Central memory CD4-positive, alpha-beta T cell (primary cell): Measurements from ENCODE around the gene TFPI.
"Not testable (repeated sequence)": the region's sequence is repeated elsewhere in the genome, so short reads cannot be mapped to it uniquely, and the experiment has no call there.

Experiments
- DNase-seq: peaks from one replicate; pipeline ENCODE4 v3.0.0; 2022

The TFPI gene

DNA sequence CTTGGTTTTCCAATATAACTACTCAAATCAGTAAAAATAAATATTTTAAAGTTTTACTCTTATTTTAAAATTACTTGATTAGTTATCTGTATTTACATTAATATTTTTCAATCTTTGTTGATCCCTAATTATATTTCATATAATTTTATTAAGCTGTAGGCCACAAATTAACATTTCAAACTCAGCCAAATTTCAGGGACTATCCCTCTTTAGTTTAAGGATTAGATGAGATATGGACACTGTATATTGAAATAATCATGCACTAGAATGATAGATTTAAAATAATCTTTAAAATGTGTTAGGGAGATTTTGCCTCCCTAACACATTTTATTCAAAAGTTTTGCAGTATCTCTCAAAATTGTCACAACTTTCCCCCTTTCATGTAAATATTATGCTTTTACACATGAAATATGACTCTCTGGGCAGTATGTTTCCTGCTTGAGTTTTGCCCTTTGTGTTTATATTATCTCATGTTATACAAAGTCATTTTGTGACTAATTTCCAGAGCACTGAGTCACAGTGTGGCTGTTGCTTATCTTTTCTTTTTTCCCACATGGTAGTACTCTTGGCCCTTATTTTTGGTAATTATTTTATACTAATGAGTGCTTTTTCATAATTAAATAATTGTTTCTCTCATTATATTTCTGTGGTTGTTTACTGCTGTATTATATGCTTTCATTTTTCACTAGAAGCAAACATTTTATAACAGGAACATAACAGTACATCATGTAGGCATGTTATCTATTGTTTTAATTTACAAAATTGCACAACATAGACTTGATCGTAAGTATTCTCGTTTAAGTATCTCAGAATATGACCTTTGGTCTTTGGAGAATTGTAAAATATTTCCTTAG, 1.2 kb downstream of the TFPI start:
- no peak for DNase-seq

DNA sequence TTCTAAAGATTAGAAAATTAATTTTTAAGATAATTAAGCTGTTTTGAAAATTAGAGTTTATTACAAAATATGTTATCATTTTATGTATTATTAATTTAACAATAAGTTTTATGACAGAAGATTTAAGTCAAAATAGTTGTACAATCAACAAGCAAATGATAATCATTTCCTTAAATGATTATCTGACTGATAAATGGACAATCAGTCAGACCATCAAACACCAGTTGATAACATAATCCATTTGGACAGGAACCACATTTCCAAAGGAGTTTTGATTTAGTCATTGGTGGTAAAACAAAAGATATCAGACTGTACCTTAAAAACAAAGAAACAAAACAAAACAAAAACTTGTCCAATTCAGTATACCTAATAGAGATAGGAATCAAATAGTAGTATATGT, 1.9 kb downstream of the TFPI start:
- no peak for DNase-seq

DNA sequence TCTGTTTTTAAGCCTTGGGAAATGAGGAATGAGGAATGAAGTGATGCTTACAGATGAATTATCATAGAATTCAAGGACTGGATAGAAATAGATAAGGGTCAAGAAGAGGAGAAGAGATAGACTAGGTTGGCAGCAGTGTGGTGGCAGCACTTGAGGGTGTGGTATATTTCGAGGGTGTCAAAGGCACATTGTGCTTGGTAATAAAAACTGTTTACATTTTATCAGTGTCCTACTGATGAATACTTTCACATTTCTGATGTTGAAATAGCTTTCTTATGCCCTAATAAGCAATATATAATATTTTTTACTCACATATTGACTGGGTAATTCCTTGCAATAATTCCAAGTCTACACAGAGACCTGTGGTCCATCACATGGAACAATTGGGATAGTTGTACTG, 3.4 kb downstream of the TFPI start:
- DNase-seq: no peak

DNA sequence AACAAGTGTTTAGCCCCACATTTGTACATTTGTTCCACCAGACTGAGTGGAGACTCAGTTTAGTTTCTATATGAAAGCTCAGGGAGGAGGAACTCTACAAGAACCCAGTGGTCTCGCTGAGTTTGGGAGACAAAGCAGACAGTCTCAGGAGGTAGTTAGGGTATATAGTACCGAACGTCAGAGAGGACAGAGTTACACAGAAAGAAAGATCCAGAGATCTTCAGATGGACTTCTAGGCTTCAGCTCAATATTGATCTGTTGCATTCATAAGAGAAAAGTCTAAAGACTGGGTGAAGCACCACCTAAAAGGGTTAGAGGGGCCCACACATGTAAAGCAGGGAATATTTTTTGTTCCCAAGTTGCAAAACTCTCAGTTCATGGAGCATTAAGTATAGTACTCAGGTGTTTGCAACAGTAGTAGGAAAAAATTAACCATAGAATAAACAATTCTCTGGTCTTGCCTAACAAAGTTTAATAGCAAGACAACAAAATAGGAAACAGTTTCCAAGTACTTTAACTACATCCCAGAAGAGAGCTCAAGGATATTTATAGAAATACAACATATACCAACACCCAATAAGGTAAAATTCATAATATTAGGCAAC, 4.2 kb downstream of the TFPI start:
- DNase-seq: no peak

DNA sequence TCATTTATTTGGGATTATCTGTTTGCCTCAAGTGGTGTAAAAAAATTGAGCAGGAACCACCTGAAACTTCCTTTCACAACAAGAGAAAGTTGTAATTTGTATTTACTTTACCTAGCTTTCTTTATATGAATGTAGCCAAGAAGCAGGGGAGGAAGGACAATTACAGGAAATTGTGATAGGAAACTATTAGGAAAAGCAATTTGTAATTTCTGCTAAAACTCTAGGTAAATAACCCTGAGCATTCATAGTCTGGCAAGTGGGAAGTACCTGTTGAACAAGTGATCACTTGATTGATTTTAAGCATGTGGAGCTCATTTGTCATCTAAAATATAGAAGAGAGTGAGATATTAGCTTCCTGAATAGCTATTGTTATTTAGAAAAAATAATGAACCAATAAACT, 5.0 kb downstream of the TFPI start:
- no peak for DNase-seq

DNA sequence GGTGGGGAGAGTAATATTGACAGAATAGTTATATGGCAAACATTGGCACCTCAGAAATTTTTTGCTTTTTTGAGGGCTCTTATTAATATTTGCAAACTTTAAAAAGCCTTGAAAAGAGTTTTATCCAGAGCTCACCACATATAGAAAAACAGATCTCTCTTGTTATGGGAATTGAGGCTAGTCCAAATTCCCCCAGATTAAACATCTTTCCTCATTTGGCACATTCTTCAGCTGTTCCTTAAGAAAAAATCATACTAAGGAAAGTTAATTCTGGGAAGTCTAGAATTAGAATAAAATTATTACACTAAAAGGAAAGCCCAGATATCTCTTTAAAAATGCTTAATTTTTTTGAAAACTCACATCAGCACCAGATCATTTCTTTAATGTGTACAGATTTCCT, 5.6 kb downstream of the TFPI start:
- DNase-seq: no peak

DNA sequence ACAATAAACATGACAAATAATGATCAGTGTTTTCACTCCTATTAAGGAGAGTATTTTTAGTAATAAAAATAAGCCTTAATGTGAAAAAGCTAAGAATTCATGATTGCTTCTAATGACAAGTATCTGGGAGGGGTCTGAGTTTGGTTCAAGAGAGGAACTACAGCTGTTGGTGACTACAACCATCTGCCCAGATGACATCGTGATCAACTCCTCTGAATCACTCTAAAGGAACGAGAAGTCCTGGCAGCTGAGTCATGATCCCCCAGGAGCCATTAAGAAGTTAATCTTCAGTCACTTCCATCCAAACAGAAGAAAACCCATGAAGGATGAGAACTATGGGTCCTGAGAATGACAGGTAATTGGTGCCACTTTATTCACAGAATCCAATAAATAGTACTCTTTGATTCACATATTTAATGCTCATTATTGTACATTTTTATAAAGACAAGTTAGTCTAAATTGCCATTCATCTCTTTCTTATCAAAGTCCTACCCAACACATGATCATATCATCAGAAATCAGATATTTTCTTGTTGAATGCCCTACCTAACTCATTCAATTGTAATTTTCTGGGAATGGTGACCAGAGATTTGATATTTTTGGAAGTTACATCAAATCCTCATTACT, 6.8 kb downstream of the TFPI start:
- DNase-seq: no peak

DNA sequence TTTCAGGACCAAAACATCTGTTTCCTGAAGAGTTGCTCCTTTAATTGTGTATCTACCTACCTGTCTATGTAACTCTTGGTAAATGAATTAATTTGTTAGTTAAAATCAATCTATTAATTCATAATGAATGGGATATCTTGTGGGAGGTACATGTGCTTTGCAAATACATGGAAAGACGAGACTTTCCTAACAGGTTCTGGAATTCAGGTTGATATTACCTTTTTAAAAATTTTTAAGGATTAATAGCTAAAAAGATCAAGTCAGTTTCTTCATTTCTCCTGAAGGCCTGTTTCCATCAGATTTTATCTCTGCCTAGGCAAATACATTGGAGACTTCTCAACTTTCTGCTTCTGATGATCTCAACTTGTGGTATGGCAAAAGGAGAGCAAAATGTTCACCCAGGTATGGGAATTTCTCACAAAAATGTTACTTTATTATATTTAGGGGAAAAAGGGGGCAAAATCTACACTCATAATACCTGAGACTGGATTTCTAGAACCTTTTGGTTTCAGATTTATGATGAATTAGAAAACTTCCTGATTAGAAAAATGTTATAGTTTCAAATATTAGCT, 7.4 kb downstream of the TFPI start:
- no peak for DNase-seq

DNA sequence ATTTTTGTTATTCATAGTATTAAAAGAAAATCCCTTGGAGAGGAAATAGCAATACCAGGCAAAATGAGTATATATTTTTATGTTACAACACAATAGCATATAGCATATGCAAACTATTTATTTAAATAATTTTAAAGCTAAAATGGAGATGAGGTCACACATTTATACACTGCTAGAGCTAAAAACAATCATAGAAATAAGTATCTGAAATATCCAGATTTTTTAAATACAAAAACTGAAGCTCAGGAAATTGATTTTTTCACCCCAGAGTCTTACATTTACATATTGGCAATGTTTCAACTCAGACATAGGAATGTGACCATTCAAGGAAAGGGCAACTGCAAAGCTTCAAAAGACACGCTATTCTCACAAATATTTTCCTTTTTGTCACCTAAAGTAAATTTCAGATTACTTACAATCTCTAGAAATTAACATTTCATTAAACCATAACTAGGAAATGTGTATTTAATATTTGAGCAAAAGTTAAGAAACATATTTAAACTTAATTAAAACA, 8.9 kb downstream of the TFPI start:
- DNase-seq: no peak

DNA sequence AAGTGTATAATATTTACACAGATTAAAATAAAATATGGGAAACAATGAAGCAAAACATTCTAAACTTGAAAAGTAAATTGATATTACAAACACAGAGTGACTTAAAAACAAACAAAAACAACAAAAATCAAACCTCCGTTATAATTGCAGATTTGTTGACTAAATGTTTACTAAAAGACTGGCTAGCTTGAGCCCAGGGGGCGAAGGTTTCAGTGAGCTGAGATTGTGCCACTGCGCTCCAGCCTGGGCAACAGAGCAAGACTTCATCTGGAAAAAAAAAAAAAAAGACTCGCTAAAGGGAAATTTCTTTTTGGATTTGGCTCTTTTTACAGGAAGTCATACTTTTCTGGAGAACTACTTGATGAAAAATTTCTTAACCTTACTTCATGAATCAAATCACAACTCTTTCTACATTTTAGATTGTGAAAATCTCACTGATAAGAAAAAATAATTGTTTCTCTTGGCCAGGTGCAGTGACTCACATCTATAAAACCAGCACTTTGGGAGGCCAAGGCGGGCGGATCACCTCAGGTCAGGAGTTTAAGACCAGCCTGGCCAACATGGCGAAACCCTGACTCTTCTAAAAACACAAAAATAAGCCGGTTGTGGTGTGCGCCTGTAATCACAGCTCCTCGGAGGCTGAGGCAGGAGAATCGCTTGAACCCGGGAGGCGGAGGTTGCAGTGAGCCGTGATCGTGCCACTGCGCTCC, 9.7 kb downstream of the TFPI start:
- no peak for DNase-seq

DNA sequence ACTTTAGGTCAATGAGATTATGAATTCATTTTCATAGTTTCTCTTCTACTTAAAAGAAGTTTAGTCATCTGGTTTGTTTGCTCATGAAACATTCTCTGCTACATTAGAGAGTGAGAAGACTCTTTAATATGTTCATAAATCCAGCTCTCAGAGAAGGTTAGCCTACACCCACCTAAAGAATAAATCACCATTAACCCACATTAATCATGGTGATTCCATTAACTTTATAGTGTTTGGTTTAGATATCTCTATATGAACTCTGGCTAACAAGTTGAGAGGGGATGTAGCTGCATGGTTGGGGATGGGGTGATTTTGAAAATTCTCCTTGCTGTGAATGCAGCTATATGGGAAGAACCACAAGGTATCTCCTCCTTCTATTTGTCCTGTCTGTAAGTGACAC, 10.7 kb downstream of the TFPI start:
- no peak for DNase-seq

DNA sequence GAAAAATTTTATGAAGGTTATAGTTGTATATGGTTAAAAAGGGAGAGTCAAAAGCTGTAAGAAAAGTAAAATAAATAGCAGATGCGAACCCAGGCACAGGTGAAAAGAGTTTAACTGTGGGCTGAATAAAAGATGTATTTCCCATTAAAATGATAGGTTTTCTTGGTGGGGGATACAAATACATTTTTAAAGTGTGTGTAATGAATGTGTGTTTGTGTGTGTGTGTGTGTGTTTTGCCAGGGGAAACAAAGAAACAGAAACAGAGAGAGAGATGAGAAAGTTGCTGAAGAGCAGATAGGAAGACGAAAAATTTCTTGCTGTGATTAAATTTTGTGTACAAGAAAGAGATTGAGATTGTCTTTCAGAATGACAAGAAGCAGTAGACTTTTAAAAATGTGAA, 12.1 kb downstream of the TFPI start:
- DNase-seq: no peak

DNA sequence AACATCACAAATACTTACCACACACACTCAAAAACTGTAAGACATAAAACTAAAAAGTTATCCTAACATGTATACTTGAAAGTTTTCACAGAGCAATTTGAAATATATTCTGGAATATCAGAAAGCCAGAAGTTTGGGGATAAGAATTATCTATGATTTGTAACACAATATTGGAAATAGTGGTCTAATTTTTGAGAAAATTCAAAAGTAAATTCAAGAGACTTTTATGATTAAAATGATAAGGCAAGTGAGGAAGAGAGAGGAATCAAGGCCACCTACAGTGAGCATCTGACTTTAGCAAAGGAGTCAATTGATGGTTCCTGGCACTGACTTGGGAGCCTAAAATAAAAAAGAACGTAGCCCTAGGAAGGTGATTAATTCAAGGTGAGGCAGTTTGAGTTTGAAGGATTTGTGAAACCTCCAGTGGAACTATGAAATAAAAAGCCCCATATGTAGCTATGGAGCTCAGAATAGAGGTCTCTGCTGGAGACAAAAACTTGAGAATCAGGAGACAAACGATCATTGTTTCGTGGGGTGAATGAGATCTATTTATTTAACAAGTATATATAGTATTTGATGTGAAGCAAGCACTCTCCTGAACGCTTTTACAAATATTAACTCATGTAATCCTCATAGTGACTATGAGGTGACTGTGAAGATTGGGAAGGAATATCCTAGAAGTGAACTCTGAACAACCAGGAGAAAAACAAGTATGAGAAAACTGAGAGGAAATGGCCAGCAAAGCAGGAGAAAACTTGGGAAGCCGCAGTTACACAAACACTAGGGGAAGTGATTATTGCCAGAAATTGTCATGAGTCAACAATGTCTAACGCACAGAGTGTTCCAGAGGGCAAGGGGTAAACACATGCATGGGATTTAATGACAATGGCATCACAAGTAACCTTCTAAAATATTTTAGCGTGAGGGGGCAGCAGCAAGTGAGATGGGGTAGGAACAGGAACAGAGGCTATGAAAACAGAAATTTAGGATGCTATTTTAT, 12.8 kb downstream of the TFPI start:
- no peak for DNase-seq

DNA sequence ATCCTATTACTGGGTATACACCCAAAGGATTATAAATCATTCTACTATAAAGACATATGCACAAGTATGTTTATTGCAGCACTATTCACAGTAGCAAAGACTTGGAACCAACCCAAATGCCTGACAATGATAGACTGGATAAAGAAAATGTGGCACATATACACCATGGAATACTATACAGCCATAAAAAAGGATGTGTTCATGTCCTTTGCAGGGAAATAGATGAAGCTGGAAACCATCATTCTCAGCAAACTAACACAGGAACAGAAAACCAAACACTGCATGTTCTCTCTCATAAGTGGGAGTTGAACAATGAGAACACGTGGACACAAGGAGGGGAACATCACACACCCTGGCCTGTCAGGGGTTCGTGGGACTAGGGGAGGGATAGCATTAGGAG, 16.0 kb downstream of the TFPI start:
- DNase-seq: not testable (repeated sequence)

DNA sequence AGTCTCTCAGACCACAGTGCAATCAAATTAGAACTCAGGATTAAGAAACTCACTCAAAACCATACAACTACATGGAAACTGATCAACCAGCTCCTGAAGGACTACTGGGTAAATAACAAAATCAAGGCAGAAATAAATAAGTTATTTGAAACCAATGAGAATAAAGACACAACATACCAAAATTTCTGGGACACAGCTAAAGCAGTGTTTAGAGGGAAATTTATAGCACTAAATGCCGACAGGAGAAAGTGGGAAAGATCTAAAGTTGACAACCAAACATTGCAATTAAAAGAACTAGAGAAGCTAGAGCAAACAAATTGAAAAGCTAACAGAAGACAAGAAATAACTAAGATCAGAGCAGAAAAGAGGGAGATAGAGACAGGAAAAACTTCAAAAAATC, 18.9 kb downstream of the TFPI start:
- not testable (repeated sequence) for DNase-seq

DNA sequence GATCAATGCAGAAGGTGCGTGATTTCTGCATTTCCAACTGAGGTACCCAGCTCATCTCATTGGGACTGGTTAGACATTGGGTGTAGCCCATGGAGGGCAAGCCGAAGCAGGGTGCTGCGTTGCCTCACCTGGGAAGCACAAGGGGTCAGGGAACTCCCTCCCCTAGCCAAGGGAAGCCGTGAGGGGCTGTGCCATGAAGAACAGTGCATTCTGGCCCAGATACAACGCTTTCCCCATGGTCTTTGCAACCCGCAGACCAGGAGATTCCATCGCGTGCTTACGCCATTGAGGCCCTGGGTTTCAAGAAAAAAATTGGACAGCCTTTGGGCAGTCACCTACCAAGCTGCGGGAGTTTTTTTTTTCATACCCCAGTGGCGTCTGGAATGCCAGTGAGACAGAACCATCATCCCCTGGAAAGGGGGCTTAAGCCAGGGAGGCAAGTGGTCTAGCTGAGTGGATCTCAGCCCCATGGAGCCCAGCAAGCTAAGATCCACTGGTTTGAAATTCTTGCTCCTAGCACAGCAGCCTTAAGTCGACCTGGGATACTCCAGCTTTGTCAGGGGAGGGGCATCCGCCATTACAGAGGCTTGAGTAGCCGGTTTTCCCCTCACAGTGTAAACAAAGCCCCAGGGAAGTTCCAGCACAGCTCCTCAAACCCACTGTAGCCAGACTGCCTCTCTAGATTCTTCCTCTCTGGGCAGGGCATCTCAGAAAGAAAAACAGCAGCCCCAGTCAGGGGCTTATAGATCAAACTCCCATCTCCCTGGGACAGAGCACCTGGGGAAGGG, 21.7 kb downstream of the TFPI start:
- no peak for DNase-seq

DNA sequence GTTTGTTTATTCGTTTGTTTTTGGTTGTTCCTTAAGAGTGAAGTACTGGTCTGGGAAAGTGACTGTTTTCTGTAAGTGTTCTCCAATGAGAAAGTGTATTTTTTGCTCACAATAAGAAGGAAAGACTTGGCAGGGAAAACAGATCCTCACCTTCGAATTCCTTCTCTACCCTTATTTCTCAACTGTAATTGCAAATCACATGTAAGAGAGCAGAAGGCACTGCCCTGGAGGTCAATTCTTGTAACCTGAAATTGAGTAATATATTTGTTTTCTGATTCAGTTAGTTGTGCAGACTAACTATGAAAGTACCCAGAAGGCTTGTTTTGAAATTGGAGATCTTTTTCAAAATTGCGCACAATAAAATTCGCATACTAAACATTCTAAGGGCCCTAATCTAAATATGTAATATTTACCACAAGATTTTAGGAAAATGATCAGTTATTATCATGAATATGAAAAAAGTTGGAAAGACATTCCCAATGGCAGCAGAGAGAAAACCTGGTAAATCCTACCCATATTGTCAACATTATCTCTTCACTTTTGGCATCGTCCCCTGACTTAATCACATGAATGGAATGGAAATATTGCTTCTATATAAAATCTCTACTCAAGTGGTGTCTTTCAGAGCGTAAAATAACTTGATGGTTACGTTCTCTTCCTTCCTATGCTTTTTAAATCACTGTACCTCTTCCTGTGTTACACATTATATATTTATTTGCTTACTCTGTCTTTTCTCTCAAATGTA, 24.1 kb downstream of the TFPI start:
- no peak for DNase-seq

DNA sequence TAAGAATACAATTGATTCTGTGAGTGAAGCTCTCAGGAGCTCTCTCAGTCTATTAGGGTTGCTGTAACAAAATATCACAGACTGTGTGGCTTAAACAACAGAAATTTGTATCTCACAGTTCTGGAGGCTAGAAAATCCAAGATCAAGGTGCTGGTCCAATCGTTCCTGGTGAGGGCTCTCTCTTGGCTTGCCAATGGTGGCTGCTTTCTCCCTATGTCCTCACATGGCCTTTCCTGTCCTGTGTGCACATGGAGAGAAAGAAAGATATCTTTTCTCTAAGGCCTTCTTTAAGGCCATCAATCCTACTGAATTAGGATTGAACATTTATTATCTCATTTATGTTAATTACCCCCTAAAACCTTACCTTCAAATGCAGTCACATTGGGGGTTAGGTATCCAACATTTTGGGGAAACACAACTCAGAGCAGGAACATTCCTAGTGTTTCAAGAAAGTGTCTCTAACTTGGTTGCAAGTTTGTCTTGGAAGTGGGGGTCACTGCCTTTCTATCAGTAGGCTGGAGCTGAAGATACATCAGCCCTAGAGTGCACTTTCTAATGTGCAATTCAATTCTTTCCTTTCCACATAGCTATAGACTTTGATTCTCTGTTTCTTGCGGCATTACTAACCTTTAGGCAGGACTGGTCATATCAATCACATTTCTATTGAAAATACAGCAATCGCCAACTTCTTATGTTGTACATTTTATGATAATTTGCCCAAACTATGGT, 24.8 kb downstream of the TFPI start:
- no peak for DNase-seq

DNA sequence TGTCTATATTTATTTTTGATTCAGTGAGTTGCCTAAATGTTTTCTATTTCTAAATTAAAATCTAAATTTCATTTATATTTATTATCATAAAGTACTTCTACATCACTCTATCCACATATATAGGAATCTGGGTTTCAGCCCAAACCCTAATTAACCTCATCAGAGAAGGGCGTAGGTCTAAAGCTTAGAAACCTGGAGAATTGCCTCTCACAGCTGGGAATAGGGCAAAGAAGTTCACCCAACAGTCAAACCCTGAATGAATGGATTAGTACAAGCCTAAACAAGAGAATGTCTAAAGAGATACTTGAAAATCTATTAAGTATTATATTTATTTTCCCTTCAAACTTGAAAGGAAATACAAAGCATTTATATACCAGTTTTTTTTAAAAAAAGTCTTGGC, 26.2 kb downstream of the TFPI start:
- no peak for DNase-seq
